Gastroesophageal sphincter (tissue), 4 donors: Measurements from ENCODE around the gene GAREM1. TPM values are rescaled to one million over a fixed set of nuclear protein-coding genes. Genes with fewer than 3 reads are reported as not detected.

Experiments used
- ATAC-seq: fragments of 150-250 bp; one replicate; pipeline ENCODE4 v1.9.1; 2016; ENCODE audit warnings: mild to moderate bottlenecking, moderate library complexity
- H3K27ac ChIP-seq, 4 donors: fragments of 200-600 bp; sonication (generic) in 3 of 4; 1 replicate in 3 of 4; 2 replicates in 1 of 4; pipeline ENCODE4 v1.5.1; 2016 to 2019
- H3K27me3 ChIP-seq: fragments of 200-600 bp; sonication (generic); one replicate; pipeline ENCODE4 v1.5.1; 2019
- H3K36me3 ChIP-seq, 2 donors: fragments of 200-600 bp; sonication (generic); one replicate each; pipeline ENCODE4 v1.5.1; 2019; ENCODE audit warnings: control low read depth in 1 of 2
- H3K4me1 ChIP-seq, 3 donors: fragments of 200-600 bp; sonication (generic); 1 replicate in 2 of 3; 2 replicates in 1 of 3; pipeline ENCODE4 v1.5.1; 2016 to 2019; ENCODE audit warnings: control low read depth in 2 of 3
- H3K4me3 ChIP-seq, 2 donors: fragments of 200-600 bp; sonication (generic); one replicate each; pipeline ENCODE4 v1.5.1; 2019; ENCODE audit warnings: mild to moderate bottlenecking in 1 of 2, moderate library complexity in 1 of 2
- H3K9me3 ChIP-seq, 3 donors: fragments of 200-600 bp; sonication (generic); one replicate each; pipeline ENCODE4 v1.5.1; 2017 to 2019; ENCODE audit warnings: control low read depth in 2 of 3
- CTCF ChIP-seq, 4 experiments: fragments of 200-600 bp in 2 of 4; fragments of 450-650 bp in 2 of 4; sonication (generic) in 1 of 4; IDR thresholded peaks; one replicate each; pipeline ENCODE4 v1.5.1; 2017 to 2019; ENCODE audit warnings: antibody characterized with exemption in 4 of 4, mild to moderate bottlenecking in 2 of 4, moderate library complexity in 2 of 4
- EP300 ChIP-seq: sonication (generic); formaldehyde crosslinking; IDR thresholded peaks from one replicate; pipeline ENCODE4 v1.6.1; 2017; ENCODE audit warnings: antibody characterized with exemption, mild to moderate bottlenecking
- POLR2A ChIP-seq, 2 donors: fragments of 450-650 bp; IDR thresholded peaks; one replicate each; pipeline ENCODE4 v1.6.1; 2017; ENCODE audit warnings: antibody characterized with exemption in 2 of 2, mild to moderate bottlenecking in 2 of 2, moderate library complexity in 1 of 2
- POLR2AphosphoS5 ChIP-seq: sonication (generic); formaldehyde crosslinking; IDR thresholded peaks from one replicate; pipeline ENCODE4 v1.6.1; 2017; ENCODE audit warnings: antibody characterized with exemption
- WGBS, 2 donors: methylation state at CpG; one replicate each; pipeline ENCODE4 v1.1.5; 2018; ENCODE audit warnings: low coverage in 1 of 2; 5-methylcytosine and 5-hydroxymethylcytosine counted together
- total RNA-seq, 4 donors: library from RNA; depleted of rRNA; stranded (reverse); fragments of >200 nt; gene quantifications; one replicate each; pipeline ENCODE4 v1.1.0, GENCODE V29; 2016

Gene GAREM1
- total RNA-seq, 4 donors from 2014 or later, result 8.2 to 16.6 (median 12.3) TPM

- Histone ChIP-seq H3K4me3 (no peak overlapping the region), H3K27ac (no peak overlapping the region), H3K27me3 (no peaks in the 10 kb centered on the region), H3K4me1 (peaks cover 0 to 35% (median 6%) of the 10 kb centered on the region in 3 donors), H3K9me3 (no peaks in the 10 kb centered on the region), H3K36me3 (no peaks in the 10 kb centered on the region)
- TF ChIP-seq POLR2AphosphoS5 (no peak), CTCF (IDR thresholded peaks at IDR 0.05) (no peak), POLR2A (IDR thresholded peaks at IDR 0.05) (no peak), EP300 (no peak)
- WGBS, 2 donors, result 86 to 88% methylated on average over 5 of the region's 5 CpGs
- no peak for ATAC-seq
These were observed 52.5 kb downstream of the GAREM1 start for GRCh38 chr18:32418148-32418547.

GRCh38 chr18:32405588-32405987 lies 65.1 kb downstream of the GAREM1 start:
- H3K27ac ChIP-seq, result no peak overlapping the region

GRCh38 chr18:32401621-32402020 lies 69.1 kb downstream of the GAREM1 start:
- WGBS, 2 donors, result 55 to 60% methylated on average over 4 of the region's 4 CpGs
- H3K36me3 ChIP-seq, result no peaks in the 10 kb centered on the region
- no peaks in the 10 kb centered on the region for H3K9me3 ChIP-seq
- ATAC-seq, result no peak
- no peak overlapping the region for H3K4me3 ChIP-seq
- TF ChIP-seq POLR2AphosphoS5 (no peak), CTCF (IDR thresholded peaks at IDR 0.05) (no peak), EP300 (no peak)
- no peaks in the 10 kb centered on the region for H3K27me3 ChIP-seq
- H3K4me1 ChIP-seq, result peaks cover 0 to 15% (median 5%) of the 10 kb centered on the region in 3 donors
- peak overlapping the region in 1 of 4 donors; percentile 24 for H3K27ac ChIP-seq

More at GRCh38 chr18:32405588-32405987, 65.1 kb downstream of the GAREM1 start:
- H3K27me3 ChIP-seq, result no peaks in the 10 kb centered on the region
- no peaks in the 10 kb centered on the region for H3K9me3 ChIP-seq
- no peak overlapping the region for H3K4me3 ChIP-seq
- 55 to 65% methylated on average over 1 to 2 of the region's 2 CpGs for WGBS, 2 donors
- H3K36me3 ChIP-seq, result no peaks in the 10 kb centered on the region
- no peak for ATAC-seq
- peaks cover 0 to 15% (median 5%) of the 10 kb centered on the region in 3 donors for H3K4me1 ChIP-seq
- TF ChIP-seq EP300 (no peak), CTCF (IDR thresholded peaks at IDR 0.05) (no peak), POLR2A (IDR thresholded peaks at IDR 0.05) (no peak), POLR2AphosphoS5 (no peak)

GRCh38 chr18:32393407-32393806 lies 77.3 kb downstream of the GAREM1 start:
- H3K4me1 ChIP-seq, result peaks cover 0 to 4% (median 0%) of the 10 kb centered on the region in 3 donors
- no peaks in the 10 kb centered on the region for H3K27me3 ChIP-seq
- H3K4me3 ChIP-seq, result no peak overlapping the region
- no peaks in the 10 kb centered on the region for H3K36me3 ChIP-seq
- H3K9me3 ChIP-seq, result no peaks in the 10 kb centered on the region
- no peak for TF ChIP-seq POLR2A (IDR thresholded peaks at IDR 0.05)
- no peak for TF ChIP-seq POLR2AphosphoS5
- ATAC-seq, result no peak
- H3K27ac ChIP-seq, result no peak overlapping the region
- 62 to 67% methylated on average over 1 to 3 of the region's 3 CpGs for WGBS, 2 donors

GRCh38 chr18:32391126-32391525 lies 79.6 kb downstream of the GAREM1 start:
- 82 to 83% methylated on average over 4 to 7 of the region's 7 CpGs for WGBS, 2 donors

More at GRCh38 chr18:32391126-32391525, 79.6 kb downstream of the GAREM1 start:
- no peak for ATAC-seq
- H3K9me3 ChIP-seq, result no peaks in the 10 kb centered on the region
- TF ChIP-seq POLR2A (IDR thresholded peaks at IDR 0.05) (no peak), CTCF (IDR thresholded peaks at IDR 0.05) (no peak), EP300 (no peak), POLR2AphosphoS5 (no peak)
- H3K4me1 ChIP-seq, result peaks cover 0 to 10% (median 3%) of the 10 kb centered on the region in 3 donors
- H3K4me3 ChIP-seq, result no peak overlapping the region
- no peaks in the 10 kb centered on the region for H3K27me3 ChIP-seq
- no peaks in the 10 kb centered on the region for H3K36me3 ChIP-seq
- H3K27ac ChIP-seq, result no peak overlapping the region
